NCI-H2081 treated with DMSO at 0.1 percent for 48 hours (cell line): ENCODE data around the gene KLB.
"Not testable (repeated sequence)": the region's sequence is repeated elsewhere in the genome, so short reads cannot be mapped to it uniquely, and the experiment has no call there.

ENCODE experiments used
- DNase-seq: peaks from one replicate; lab custom pipeline; 2025; lab: John Stamatoyannopoulos, UW

Gene KLB

DNA sequence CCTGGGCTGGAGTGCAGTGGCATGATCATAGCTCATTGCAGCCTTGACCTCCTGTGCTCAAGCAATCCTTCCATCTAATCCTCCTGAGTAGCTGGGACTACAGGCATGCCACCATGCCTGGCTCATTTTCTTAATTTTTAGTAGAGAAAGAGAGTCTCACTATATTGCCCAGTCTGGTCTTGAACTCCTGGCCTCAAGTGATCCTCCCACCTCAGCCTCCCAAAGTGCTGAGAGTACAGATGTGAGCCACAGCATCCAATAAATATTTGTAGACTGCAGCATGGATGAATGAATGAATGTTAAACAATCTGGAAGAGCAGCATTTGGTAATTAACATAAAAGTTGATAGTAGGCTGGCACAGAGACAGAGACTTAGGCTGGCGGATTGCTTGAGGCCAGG lies 20.0 kb downstream of the KLB start:
- DNase-seq, result no peak

GRCh38 chr4:39427520-39428114 lies 20.9 kb downstream of the KLB start:
- DNase-seq, result no peak

DNA sequence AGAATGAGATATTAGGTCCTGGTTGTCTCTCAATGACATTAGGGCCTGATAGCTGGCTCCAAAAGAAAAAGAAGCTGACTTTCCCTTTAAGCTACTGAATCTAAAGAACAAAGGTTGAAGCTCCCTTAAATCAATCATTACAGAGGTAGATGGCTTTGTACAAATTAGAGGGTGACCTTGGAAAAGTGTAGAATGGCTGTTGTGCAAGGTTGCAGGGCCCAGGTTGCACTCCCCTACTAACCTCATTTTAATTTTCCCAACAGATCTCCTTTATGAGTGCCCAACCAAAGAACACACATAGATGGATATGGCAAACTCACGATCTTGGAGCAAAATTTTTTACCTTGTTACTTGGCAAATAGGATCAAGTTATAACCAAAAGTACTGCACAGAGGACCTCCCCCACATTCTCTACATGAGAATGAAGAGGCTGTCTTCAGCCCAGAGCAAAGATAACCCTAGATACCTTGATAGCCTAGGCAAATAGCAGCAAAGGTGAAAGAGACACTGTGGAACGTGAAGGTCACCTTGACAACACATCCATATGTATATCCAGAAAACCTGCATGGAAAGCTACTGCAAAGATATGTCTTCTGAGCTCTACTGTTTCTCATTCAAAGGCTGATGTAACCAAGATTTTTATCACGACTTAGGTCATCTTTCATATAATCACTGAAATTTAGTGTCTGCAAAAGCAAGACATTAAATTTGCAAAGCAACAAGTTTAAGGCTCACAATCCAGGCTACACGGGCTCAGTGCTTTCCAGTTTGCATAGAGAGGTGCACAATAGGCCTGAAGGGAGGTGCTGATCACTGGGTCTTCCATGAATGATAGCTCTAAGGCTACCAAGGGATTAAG lies 23.0 kb downstream of the KLB start:
- DNase-seq, result no peak

- DNase-seq, result no peak
These were observed 27.3 kb downstream of the KLB start for GRCh38 chr4:39433878-39434492.

DNA sequence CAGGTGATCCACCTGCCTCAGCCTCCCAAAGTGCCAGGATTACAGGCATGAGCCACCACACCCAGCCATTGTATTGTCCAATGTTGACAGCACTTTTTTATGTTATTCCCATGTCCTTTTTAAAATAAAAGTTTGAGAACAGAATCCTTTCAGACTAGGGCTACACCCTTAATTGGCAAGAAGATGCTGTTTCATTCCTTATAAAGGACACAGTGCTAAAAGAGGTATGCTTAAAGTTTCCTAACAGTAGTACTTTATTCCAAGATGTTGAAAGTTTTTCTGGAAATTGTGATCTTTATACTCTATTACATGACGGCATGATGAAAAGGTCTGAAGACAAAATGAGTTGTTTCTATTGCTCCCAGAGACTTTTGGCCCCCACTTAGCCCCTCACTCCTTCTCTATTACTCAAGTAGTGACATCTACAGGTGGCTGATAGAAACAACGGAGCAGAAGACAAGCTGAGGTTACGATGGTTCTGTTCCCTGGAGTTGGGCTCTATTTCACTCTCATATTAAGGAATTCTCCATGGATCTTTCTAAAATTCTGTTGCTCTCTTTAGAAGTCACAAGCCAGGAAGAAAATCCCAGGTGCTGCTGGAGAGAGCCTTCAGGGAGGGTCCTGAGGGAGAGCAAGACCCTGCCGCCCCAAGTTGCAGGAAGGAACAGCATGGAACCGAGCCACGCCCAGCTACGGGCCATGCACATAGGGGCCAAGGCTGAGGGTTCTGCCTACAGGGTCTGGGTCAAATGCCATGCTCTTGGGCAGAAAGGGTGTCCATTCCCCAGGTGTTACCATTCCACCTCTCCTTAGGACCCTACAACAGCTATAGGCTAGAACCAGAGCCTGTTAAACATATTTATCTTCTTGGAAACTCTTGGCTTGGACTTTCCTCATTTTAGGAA lies 29.2 kb downstream of the KLB start:
- no peak for DNase-seq

DNA sequence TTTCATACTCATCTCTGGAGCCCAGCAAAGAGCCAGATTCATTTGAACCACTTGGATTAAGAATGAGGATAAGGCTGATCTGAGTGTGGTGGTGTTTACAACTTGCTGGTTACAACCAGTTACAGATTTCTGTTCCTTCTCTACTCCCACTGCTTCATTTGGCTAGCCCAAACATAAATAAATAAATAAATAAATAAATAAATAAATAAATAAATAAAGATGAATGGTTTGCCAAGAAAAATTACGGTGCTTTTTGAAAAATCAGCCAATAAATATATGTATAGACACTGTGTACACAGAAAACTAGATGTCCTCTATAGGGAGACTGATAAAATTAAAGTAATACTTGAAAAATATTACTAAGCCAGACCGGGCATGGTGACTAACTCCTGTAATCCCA lies 34.9 kb downstream of the KLB start:
- no peak for DNase-seq

GRCh38 chr4:39442998-39443397 lies 36.3 kb downstream of the KLB start:
- DNase-seq, result no peak

DNA sequence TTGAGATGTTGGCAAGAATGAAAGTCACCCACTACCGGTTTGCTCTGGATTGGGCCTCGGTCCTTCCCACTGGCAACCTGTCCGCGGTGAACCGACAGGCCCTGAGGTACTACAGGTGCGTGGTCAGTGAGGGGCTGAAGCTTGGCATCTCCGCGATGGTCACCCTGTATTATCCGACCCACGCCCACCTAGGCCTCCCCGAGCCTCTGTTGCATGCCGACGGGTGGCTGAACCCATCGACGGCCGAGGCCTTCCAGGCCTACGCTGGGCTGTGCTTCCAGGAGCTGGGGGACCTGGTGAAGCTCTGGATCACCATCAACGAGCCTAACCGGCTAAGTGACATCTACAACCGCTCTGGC lies 39.7 kb downstream of the KLB start:
- no peak for DNase-seq

- DNase-seq, result no peak
These were observed 40.3 kb downstream of the KLB start for GRCh38 chr4:39446842-39447573.

- no peak for DNase-seq
These were observed 43.9 kb downstream of the KLB start for GRCh38 chr4:39450618-39451017.

DNA sequence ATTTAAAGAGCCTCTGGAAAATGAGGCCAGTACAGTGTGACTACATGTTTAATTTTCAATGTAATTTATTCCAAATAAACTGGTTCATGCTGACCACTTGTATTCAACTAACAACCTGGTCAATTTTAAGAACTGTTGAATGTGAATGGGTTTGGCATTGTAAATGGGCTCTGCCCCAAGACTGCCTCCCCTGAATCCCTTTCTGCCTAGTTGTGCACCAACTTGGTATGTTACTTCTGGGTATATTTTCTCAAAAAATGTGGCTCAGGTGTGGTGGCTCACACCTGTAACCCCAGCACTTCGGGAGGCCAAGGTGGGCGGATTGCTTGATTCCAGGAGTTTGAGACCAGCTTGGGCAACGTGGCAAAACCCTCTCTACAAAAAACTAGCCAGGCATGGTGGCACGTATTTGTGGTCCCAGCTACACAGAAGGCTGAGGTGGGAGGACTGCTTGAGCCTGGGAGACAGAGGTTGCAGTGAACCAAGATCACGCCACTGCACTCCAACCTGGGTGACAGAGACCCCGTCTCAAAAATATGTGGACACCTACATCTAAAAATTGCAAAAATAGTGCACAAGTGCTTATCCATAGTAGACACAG lies 44.8 kb downstream of the KLB start:
- DNase-seq, result no peak

- DNase-seq, result no peak
These were observed 45.6 kb downstream of the KLB start for GRCh38 chr4:39452153-39452859.

- no peak for DNase-seq
These were observed 46.3 kb downstream of the KLB start for GRCh38 chr4:39452860-39453587.

DNA sequence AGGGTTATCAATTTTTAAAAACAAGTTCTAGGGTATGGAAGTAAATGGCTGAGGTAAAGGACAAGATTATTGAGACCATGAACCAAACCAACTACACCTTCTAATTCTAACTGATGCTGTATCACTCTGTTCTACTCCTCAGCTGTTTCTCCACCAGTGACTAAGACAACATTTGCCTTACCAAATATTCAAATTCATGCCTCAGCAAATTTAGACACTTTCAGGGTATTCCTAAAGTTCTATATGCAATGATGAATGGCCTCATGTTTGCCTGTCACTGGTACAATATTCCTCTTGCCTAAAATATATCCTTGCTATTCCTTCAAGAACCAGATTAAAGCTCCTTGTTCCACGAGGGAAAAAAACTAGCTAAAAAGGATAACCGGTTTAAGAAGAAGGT lies 47.0 kb downstream of the KLB start:
- no peak for DNase-seq

DNA sequence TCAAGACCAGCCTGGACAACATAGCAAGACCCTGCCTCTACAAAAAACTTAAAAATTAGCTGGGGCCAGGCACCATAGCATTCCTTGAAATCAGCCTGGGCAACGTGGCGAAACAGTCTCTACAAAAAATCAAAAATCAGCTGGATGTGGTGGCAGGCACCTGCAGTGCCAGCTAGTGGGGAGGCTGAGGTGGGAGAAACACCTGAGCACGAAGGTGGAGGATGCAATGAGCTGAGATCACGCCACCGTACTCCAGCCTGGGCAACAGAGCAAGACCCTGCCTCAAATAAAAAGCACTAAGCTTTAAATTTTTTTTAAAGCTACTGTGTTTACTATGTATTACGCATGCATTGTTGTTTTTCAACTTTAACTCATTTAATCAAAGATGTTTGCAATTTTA lies 48.8 kb downstream of the KLB start:
- no peak for DNase-seq

- no peak for DNase-seq
These were observed 50.4 kb downstream of the KLB start for GRCh38 chr4:39456946-39457763.

GRCh38 chr4:39458161-39458504 lies 51.4 kb downstream of the KLB start:
- not testable (repeated sequence) for DNase-seq

- DNase-seq, result peak; percentile 97
These were observed 52.0 kb downstream of the KLB start, which contains the start of the genes LIAS and RPL9 for GRCh38 chr4:39458505-39459300. Gene LIAS, plus strand, starts transcription at chr4:39459056. Its CDS starts 62 bp downstream, at chr4:39459118. Gene RPL9, minus strand, starts transcription at chr4:39458922. Its CDS starts 483 bp downstream, at chr4:39458439.
